ENCODE data around the gene PGM5. TPM values are rescaled to one million over a fixed set of nuclear protein-coding genes. Genes with fewer than 3 reads are reported as not detected.
"Not testable (repeated sequence)": the region's sequence is repeated elsewhere in the genome, so short reads cannot be mapped to it uniquely, and the experiment has no call there.

The PGM5 gene
- total and polyA plus RNA-seq, 2 of the 8 experiments (the other 6 are each of a cell fraction or from before 2014, with no cell fraction given), result not detected

GRCh38 chr9:68324518-68324917 lies 31.9 kb upstream of the PGM5 start:
- H3K23ac ChIP-seq (ENCODE audit: insufficient read length); DNase-seq (ENCODE audit: low read depth in 1 of 2, low spot score in 2 of 2); H4K8ac ChIP-seq (ENCODE audit: extremely low read depth, insufficient read depth, low read length); H3K4me3 ChIP-seq (ENCODE audit: extremely low read depth in 1 of 4, insufficient read depth in 2 of 4, low read depth in 3 of 4, low read length in 4 of 4); H3K4me1 ChIP-seq (replicated peaks in 1 of 4; ENCODE audit: control insufficient read depth in 3 of 4, insufficient read depth in 4 of 4, low read length in 3 of 4); H3K27ac ChIP-seq (ENCODE audit: low read depth, low read length); H3K23me2 ChIP-seq (ENCODE audit: low read depth, low read length); H2BK120ac ChIP-seq (replicated peaks; ENCODE audit: low read depth, low read length); H4K5ac ChIP-seq (ENCODE audit: insufficient read length, low read depth, low read length); H3K36me3 ChIP-seq (ENCODE audit: control insufficient read depth in 2 of 4, insufficient read depth in 4 of 4, low read length in 3 of 4); H3K27me3 ChIP-seq (replicated peaks in 1 of 4; ENCODE audit: control insufficient read depth in 3 of 4, extremely low read depth in 1 of 4, insufficient read depth in 3 of 4, low read length in 3 of 4); H3K18ac ChIP-seq (ENCODE audit: extremely low read depth, low read length); FAIRE-seq; H2BK12ac ChIP-seq (ENCODE audit: low read depth, low read length); H2BK20ac ChIP-seq (ENCODE audit: low read length); H3K79me2 ChIP-seq (ENCODE audit: control insufficient read depth in 1 of 2, insufficient read depth in 2 of 2, low read length in 2 of 2); H3K4me2 ChIP-seq (ENCODE audit: insufficient read depth in 1 of 2, low read depth in 2 of 2, low read length in 2 of 2); POLR2A ChIA-PET (ENCODE audit: partially characterized antibody); CTCF ChIA-PET (ENCODE audit: partially characterized antibody); H2AFZ ChIP-seq (ENCODE audit: low read length); H4K20me1 ChIP-seq (replicated peaks in 1 of 2; ENCODE audit: control insufficient read depth in 1 of 2, insufficient read depth in 2 of 2, low read length in 2 of 2); H3K9ac ChIP-seq (replicated peaks in 1 of 4; ENCODE audit: extremely low read depth in 1 of 4, low read depth in 3 of 4, low read length in 3 of 4); H3K56ac ChIP-seq (replicated peaks; ENCODE audit: insufficient read length, low read depth, low read length); H3K9me3 ChIP-seq (ENCODE audit: insufficient read depth in 2 of 2, low read depth in 1 of 2, low read length in 1 of 2); H2AK5ac ChIP-seq (ENCODE audit: low read depth, low read length); H3K79me1 ChIP-seq (ENCODE audit: low read depth, low read length); H3K14ac ChIP-seq (ENCODE audit: insufficient read length); H4K91ac ChIP-seq (replicated peaks; ENCODE audit: insufficient read length, low read length); H2BK5ac ChIP-seq (ENCODE audit: low read depth, low read length); H2BK15ac ChIP-seq (ENCODE audit: low read length); H3K4ac ChIP-seq (replicated peaks; ENCODE audit: insufficient read length, low read depth, low read length): not testable (repeated sequence)
- WGBS, 2 experiments (ENCODE audit: extremely low coverage in 1 of 2, insufficient coverage in 1 of 2, insufficient read length in 1 of 2, insufficient replicate concordance in 2 of 2, low coverage in 1 of 2, low lambda C conversion rate in 2 of 2, missing lambda C conversion rate in 1 of 2), result no CpG with 5 or more reads among the region's 20 CpGs

- H2BK5ac ChIP-seq (ENCODE audit: low read depth, low read length); H2BK12ac ChIP-seq (ENCODE audit: low read depth, low read length); H2AK5ac ChIP-seq (ENCODE audit: low read depth, low read length); H3K27ac ChIP-seq (ENCODE audit: low read depth, low read length); POLR2A ChIA-PET (ENCODE audit: partially characterized antibody); FAIRE-seq; H4K20me1 ChIP-seq (replicated peaks in 1 of 2; ENCODE audit: control insufficient read depth in 1 of 2, insufficient read depth in 2 of 2, low read length in 2 of 2); H3K23ac ChIP-seq (ENCODE audit: insufficient read length); H3K36me3 ChIP-seq (ENCODE audit: control insufficient read depth in 2 of 4, insufficient read depth in 4 of 4, low read length in 3 of 4); H3K18ac ChIP-seq (ENCODE audit: extremely low read depth, low read length); H3K27me3 ChIP-seq (replicated peaks in 1 of 4; ENCODE audit: control insufficient read depth in 3 of 4, extremely low read depth in 1 of 4, insufficient read depth in 3 of 4, low read length in 3 of 4); H3K56ac ChIP-seq (replicated peaks; ENCODE audit: insufficient read length, low read depth, low read length); H3K4me2 ChIP-seq (ENCODE audit: insufficient read depth in 1 of 2, low read depth in 2 of 2, low read length in 2 of 2); H3K9ac ChIP-seq (replicated peaks in 1 of 4; ENCODE audit: extremely low read depth in 1 of 4, low read depth in 3 of 4, low read length in 3 of 4); H3K23me2 ChIP-seq (ENCODE audit: low read depth, low read length); H2AFZ ChIP-seq (ENCODE audit: low read length); H3K4me1 ChIP-seq (replicated peaks in 1 of 4; ENCODE audit: control insufficient read depth in 3 of 4, insufficient read depth in 4 of 4, low read length in 3 of 4); H3K4me3 ChIP-seq (ENCODE audit: extremely low read depth in 1 of 4, insufficient read depth in 2 of 4, low read depth in 3 of 4, low read length in 4 of 4); H3K79me1 ChIP-seq (ENCODE audit: low read depth, low read length); H3K14ac ChIP-seq (ENCODE audit: insufficient read length); H2BK120ac ChIP-seq (replicated peaks; ENCODE audit: low read depth, low read length); H3K79me2 ChIP-seq (ENCODE audit: control insufficient read depth in 1 of 2, insufficient read depth in 2 of 2, low read length in 2 of 2); CTCF ChIA-PET (ENCODE audit: partially characterized antibody); H4K91ac ChIP-seq (replicated peaks; ENCODE audit: insufficient read length, low read length); H2BK15ac ChIP-seq (ENCODE audit: low read length); H2BK20ac ChIP-seq (ENCODE audit: low read length); H4K8ac ChIP-seq (ENCODE audit: extremely low read depth, insufficient read depth, low read length); H4K5ac ChIP-seq (ENCODE audit: insufficient read length, low read depth, low read length); H3K4ac ChIP-seq (replicated peaks; ENCODE audit: insufficient read length, low read depth, low read length); DNase-seq (ENCODE audit: low read depth in 1 of 2, low spot score in 2 of 2); H3K9me3 ChIP-seq (ENCODE audit: insufficient read depth in 2 of 2, low read depth in 1 of 2, low read length in 1 of 2): not testable (repeated sequence)
- whole genome bisulfite sequencing, 2 experiments (ENCODE audit: extremely low coverage in 1 of 2, insufficient coverage in 1 of 2, insufficient read length in 1 of 2, insufficient replicate concordance in 2 of 2, low coverage in 1 of 2, low lambda C conversion rate in 2 of 2, missing lambda C conversion rate in 1 of 2), result 77% methylated on average over 2 of the region's 4 CpGs; no CpG with 5 or more reads in 1 of the 2 experiments
Measured at GRCh38 chr9:68329106-68329505, 27.3 kb upstream of the PGM5 start.
